HCT116 (cell line): Measurements from ENCODE around the gene PRAME. TPM values are rescaled to one million over a fixed set of nuclear protein-coding genes. Genes with fewer than 3 reads are reported as not detected.
A peak's percentile ranks its signal among the peaks of the same experiment; 100 is the strongest.

Experiments used
- ATAC-seq: fragments of 200-7000 bp; cut with Tn5 transposase; 2 replicates; pipeline ENCODE4 v1.9.1; 2020; ENCODE audit warnings: mild to moderate bottlenecking, moderate library complexity
- BruUV-seq: library from RNA; stranded (reverse); fragments of 400-500 nt; replicated peaks from 2 replicates; lab custom pipeline; 2021; lab: Mats Ljungman, UMichigan
- CTCF ChIA-PET: fragments of 300-600 bp; sonication (Branson Sonifier 250); formaldehyde crosslinking; loops from one replicate; lab custom pipeline; 2021; ENCODE audit warnings: antibody characterized with exemption; lab: Charles Lee
- POLR2A ChIA-PET: fragments of 300-600, 350-600 bp; sonication (Branson Sonifier 250); formaldehyde crosslinking; loops from one replicate; lab custom pipeline; 2021; ENCODE audit warnings: antibody characterized with exemption; lab: Charles Lee
- RAD21 ChIA-PET, 2 experiments: fragments of 300-600 bp; sonication (Branson Sonifier 250); formaldehyde crosslinking; loops; one replicate each; lab custom pipeline; 2023; ENCODE audit warnings: low total read pairs in 2 of 2; ENCODE audit not compliant: uncharacterized antibody in 2 of 2, unreplicated experiment in 2 of 2, low non-redundant PET in 1 of 2; lab: Charles Lee
- DNase-seq: peaks from one replicate; pipeline ENCODE4 v3.0.0-alpha.2; 2010; ENCODE audit warnings: low read depth, low spot score
- H2AFZ ChIP-seq: fragments of 200-600 bp; shearing (Covaris generic), sonication (generic); 2 replicates; pipeline ENCODE4 v1.6.1; 2017; ENCODE audit warnings: low read depth, mixed run types, mixed read lengths, antibody characterized with exemption, low read length; ENCODE audit not compliant: poor library complexity, severe bottlenecking
- H3K27ac ChIP-seq: 2 replicates; pipeline ENCODE4 v1.5.1; 2012; ENCODE audit warnings: low read depth, low read length
- H3K27me3 ChIP-seq: fragments of 200-600 bp; sonication (generic); 2 replicates; pipeline ENCODE4 v1.6.1; 2016; ENCODE audit warnings: mixed run types, low read length, mixed read lengths; ENCODE audit not compliant: insufficient read depth
- H3K36me3 ChIP-seq, 2 experiments: fragments of 200-500 bp in 1 of 2; fragments of 200-600 bp in 1 of 2; sonication (Bioruptor generic) in 1 of 2; sonication (generic) in 1 of 2; 2 replicates each; pipeline versions ENCODE4 v1.5.1 to v1.6.1; 2014 to 2016; ENCODE audit warnings: low read length in 2 of 2, inconsistent platforms in 1 of 2, mixed read lengths in 1 of 2, mixed run types in 1 of 2; ENCODE audit not compliant: insufficient read depth in 2 of 2, control insufficient read depth in 1 of 2
- H3K4me1 ChIP-seq, 2 experiments: fragments of 200-600 bp in 1 of 2; sonication (generic) in 1 of 2; 2 replicates each; pipeline versions ENCODE4 v1.5.1 to v1.6.1; 2012 to 2017; ENCODE audit warnings: low read length in 2 of 2, inconsistent platforms in 1 of 2, mild to moderate bottlenecking in 1 of 2, mixed read lengths in 1 of 2, mixed run types in 1 of 2, moderate library complexity in 1 of 2; ENCODE audit not compliant: insufficient read depth in 2 of 2, control insufficient read depth in 1 of 2
- H3K4me2 ChIP-seq: fragments of 200-600 bp; sonication (generic); 2 replicates; pipeline ENCODE4 v1.6.1; 2017; ENCODE audit warnings: mixed run types, low read length, mixed read lengths
- H3K4me3 ChIP-seq, 2 experiments: fragments of 200-600 bp in 1 of 2; sonication (generic) in 1 of 2; replicated peaks in 1 of 2; 2 replicates each; pipeline ENCODE4 v1.5.1; 2011 to 2016; ENCODE audit warnings: low read length in 2 of 2, control low read depth in 1 of 2, low read depth in 1 of 2, mild to moderate bottlenecking in 1 of 2, mixed read lengths in 1 of 2, mixed run types in 1 of 2
- H3K79me2 ChIP-seq: fragments of 200-600 bp; sonication (generic); 2 replicates; pipeline ENCODE4 v1.6.1; 2017; ENCODE audit warnings: mild to moderate bottlenecking, mixed run types, low read length, moderate library complexity, mixed read lengths; ENCODE audit not compliant: insufficient read depth
- H3K9ac ChIP-seq: fragments of 200-600 bp; sonication (generic); 2 replicates; pipeline ENCODE4 v1.6.1; 2016; ENCODE audit warnings: low read length, mixed read lengths
- H3K9me2 ChIP-seq: fragments of 200-600 bp; sonication (generic), shearing (Covaris generic); 2 replicates; pipeline ENCODE4 v1.6.1; 2017; ENCODE audit warnings: mixed run types, mild to moderate bottlenecking, moderate library complexity; ENCODE audit not compliant: insufficient read depth
- H3K9me3 ChIP-seq, 2 experiments: fragments of 200-500 bp in 1 of 2; fragments of 200-600 bp in 1 of 2; sonication (Bioruptor generic) in 1 of 2; sonication (generic) in 1 of 2; 2 replicates each; pipeline ENCODE4 v1.6.1; 2014 to 2017; ENCODE audit warnings: low read length in 2 of 2, mixed read lengths in 2 of 2, inconsistent platforms in 1 of 2, low read depth in 1 of 2, mild to moderate bottlenecking in 1 of 2, mixed run types in 1 of 2, moderate library complexity in 1 of 2; ENCODE audit not compliant: control insufficient read depth in 1 of 2, insufficient read depth in 1 of 2
- H4K20me1 ChIP-seq: fragments of 200-600 bp; sonication (generic), shearing (Covaris generic); 2 replicates; pipeline ENCODE4 v1.6.1; 2017; ENCODE audit warnings: mixed run types, mild to moderate bottlenecking, moderate library complexity; ENCODE audit not compliant: insufficient read depth
- CBX3 ChIP-seq: IDR thresholded peaks from 2 replicates; pipeline ENCODE4 v1.6.1; 2012; ENCODE audit warnings: low read depth
- CEBPB ChIP-seq: IDR thresholded peaks from 2 replicates; pipeline ENCODE4 v1.6.1; 2012; ENCODE audit warnings: low read depth
- JUND ChIP-seq: IDR thresholded peaks from 2 replicates; pipeline ENCODE4 v1.6.1; 2012
- MAX ChIP-seq: IDR thresholded peaks from 2 replicates; pipeline ENCODE4 v1.6.1; 2012
- POLR2A ChIP-seq: IDR thresholded peaks from 2 replicates; pipeline ENCODE4 v1.7.0; 2011; ENCODE audit warnings: borderline replicate concordance; ENCODE audit not compliant: insufficient read depth, insufficient read length; ENCODE audit errors: extremely low read depth
- POLR2AphosphoS5 ChIP-seq: IDR thresholded peaks from 2 replicates; pipeline ENCODE4 v1.6.1; 2011; ENCODE audit warnings: mild to moderate bottlenecking, low read depth, low read length, moderate library complexity
- RAD21 ChIP-seq: IDR thresholded peaks from 2 replicates; pipeline ENCODE4 v1.6.1; 2012; ENCODE audit warnings: low read depth, mild to moderate bottlenecking
- SIN3A ChIP-seq: IDR thresholded peaks from 2 replicates; pipeline ENCODE4 v1.6.1; 2012; ENCODE audit warnings: low read depth
- intact Hi-C: fragments of 100-400 bp; cut with micrococcal nuclease; formaldehyde crosslinking; loops from 2 replicates; pipeline ENCODE4 v1.10.0; 2022
- total RNA-seq: library from RNA; stranded (reverse); gene quantifications from one replicate; pipeline ENCODE4 v1.2.1, GENCODE V29; 2021; ENCODE audit not compliant: unreplicated experiment
- TF ChIP-seq, protein P1 (sequence below): IDR thresholded peaks from 2 replicates; pipeline ENCODE4 v1.6.1; 2012

PRAME gene
- total RNA-seq, 1 experiment from 2014 or later = 28.4 TPM

GRCh38 chr22:22547692-22548300 lies 11.3 kb downstream of the PRAME start:
- H3K79me2 ChIP-seq = no peaks in the 10 kb centered on the region
- CTCF ChIA-PET = no interaction called here
- no peaks in the 10 kb centered on the region for H4K20me1 ChIP-seq
- TF ChIP-seq CEBPB (no peak), POLR2AphosphoS5 (no peak), CBX3 (no peak), MAX (no peak), SIN3A (no peak), POLR2A (no peak)
- TF ChIP-seq, protein P1, sequence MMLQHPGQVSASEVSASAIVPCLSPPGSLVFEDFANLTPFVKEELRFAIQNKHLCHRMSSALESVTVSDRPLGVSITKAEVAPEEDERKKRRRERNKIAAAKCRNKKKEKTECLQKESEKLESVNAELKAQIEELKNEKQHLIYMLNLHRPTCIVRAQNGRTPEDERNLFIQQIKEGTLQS = no peak
- TF ChIP-seq, all 23 proteins: peak for 0
- Histone ChIP-seq H3K9ac (no peak overlapping the region), H3K36me3 (peaks cover 5 to 6% of the 10 kb centered on the region in 2 experiments; a peak in 1 of 4 replicates), H3K9me2 (no peaks in the 10 kb centered on the region), H3K4me1 (no peaks in the 10 kb centered on the region), H3K9me3 (no peaks in the 10 kb centered on the region), H3K4me2 (no peak overlapping the region), H3K27ac (no peak overlapping the region), H2AFZ (no peak overlapping the region), H3K4me3 (no peak overlapping the region), H3K27me3 (no peaks in the 10 kb centered on the region)
- RAD21 ChIA-PET = no interaction called here
- TSS peak; percentile 31 for BruUV-seq
- POLR2A ChIA-PET = no interaction called here
- intact Hi-C loops = no loop called here
- no peak for DNase-seq
- ATAC-seq = no peak

- intact Hi-C loops = no loop called here
- no TSS peak for BruUV-seq
- no peaks in the 10 kb centered on the region for H3K9me3 ChIP-seq
- H3K36me3 ChIP-seq = peaks cover 5 to 6% of the 10 kb centered on the region in 2 experiments; a peak in 1 of 4 replicates
- no peak overlapping the region for H2AFZ ChIP-seq
- no peak overlapping the region for H3K4me3 ChIP-seq
- no peaks in the 10 kb centered on the region for H3K4me1 ChIP-seq
- no peak overlapping the region for H3K9ac ChIP-seq
- no peaks in the 10 kb centered on the region for H3K9me2 ChIP-seq
- H3K27me3 ChIP-seq = no peaks in the 10 kb centered on the region
- no peaks in the 10 kb centered on the region for H4K20me1 ChIP-seq
- H3K4me2 ChIP-seq = no peak overlapping the region
- POLR2A ChIA-PET = no interaction called here
- no peak for DNase-seq
- TF ChIP-seq RAD21 = no peak
- TF ChIP-seq JUND = no peak
- ATAC-seq = no peak
- no peak overlapping the region for H3K27ac ChIP-seq
- RAD21 ChIA-PET = no interaction called here
- CTCF ChIA-PET = no interaction called here
- H3K79me2 ChIP-seq = no peaks in the 10 kb centered on the region
These were observed 11.8 kb downstream of the PRAME start for GRCh38 chr22:22547226-22547625.
